ENCODE data around the gene CHIA. TPM values are rescaled to one million over a fixed set of nuclear protein-coding genes. Genes with fewer than 3 reads are reported as not detected.

CHIA gene
- total and polyA plus RNA-seq, 2 of the 13 experiments (the other 11 are each of a cell fraction or from before 2014, with no cell fraction given): not detected

DNA sequence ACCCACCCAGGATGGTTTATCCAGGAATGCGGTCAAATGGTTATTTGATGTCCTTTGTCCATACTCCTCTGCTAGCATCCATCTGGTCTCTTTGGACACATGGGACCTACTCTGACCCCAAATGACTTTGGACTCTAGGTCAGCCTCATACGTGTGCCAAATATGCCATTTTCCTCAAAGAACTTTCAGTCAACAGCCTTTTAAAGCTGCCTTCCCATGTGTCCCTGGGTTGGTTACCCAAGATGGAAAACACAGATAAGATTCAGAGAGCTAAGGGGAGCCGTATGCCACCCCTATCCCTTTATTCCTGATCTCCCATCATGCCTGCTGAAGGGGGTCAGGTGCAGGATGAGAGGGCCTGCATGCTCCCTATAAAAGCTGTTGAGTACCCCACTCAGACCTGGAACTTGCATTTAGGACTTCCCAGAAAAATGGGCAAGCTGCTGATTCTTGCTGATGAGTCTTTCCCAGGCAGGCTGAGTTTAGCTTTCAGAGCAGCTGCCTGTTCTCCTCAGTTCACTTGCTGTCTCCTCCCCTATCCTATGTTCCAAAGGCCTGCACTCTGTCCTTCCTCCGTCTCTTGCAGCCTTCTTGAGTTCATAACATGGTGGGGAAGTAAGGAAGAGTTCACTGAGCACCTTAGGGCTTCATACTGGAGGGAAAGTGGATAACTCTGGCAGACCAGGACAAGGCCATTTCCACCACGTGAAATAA lies 43.4 kb upstream of the CHIA start (continued):
- TF ChIP-seq ZNF780A (CRISPR knock-in tag; IDR thresholded peaks at IDR 0.05) (no peak), POLR2AphosphoS2 (IDR thresholded peaks at IDR 0.05; ENCODE audit: low read depth, low read length) (no peak), NR2F6 (IDR thresholded peaks at IDR 0.05) (peak; percentile 59; the same call in 1 of the 2 replicates), NR2F6 (CRISPR knock-in tag; IDR thresholded peaks at IDR 0.05) (peak; percentile 81; the same call in 1 of the 2 replicates), SNAPC2 (CRISPR knock-in tag; IDR thresholded peaks at IDR 0.05) (no peak), MBNL3 (CRISPR knock-in tag; conservative IDR thresholded peaks at IDR 0.05) (no peak), TFAP4 (IDR thresholded peaks at IDR 0.05; ENCODE audit: borderline replicate concordance, low read depth) (peak; percentile 62; the same call in 1 of the 2 replicates), ZNF484 (CRISPR knock-in tag; IDR thresholded peaks at IDR 0.05; ENCODE audit: borderline replicate concordance, low read depth) (no peak), KDM4B (CRISPR knock-in tag; IDR thresholded peaks at IDR 0.05) (no peak), PAX8 (CRISPR knock-in tag; IDR thresholded peaks at IDR 0.05; ENCODE audit: borderline replicate concordance) (no peak), ZNF784 (CRISPR knock-in tag; IDR thresholded peaks at IDR 0.05; ENCODE audit: borderline replicate concordance) (no peak), EP300 (IDR thresholded peaks at IDR 0.05; ENCODE audit: low read depth in 2 of 2, low read length in 2 of 2) (peak in 1 of 2 experiments; percentile 66; a peak in 2 of 4 replicates), EP300 (CRISPR knock-in tag; IDR thresholded peaks at IDR 0.05; ENCODE audit: borderline replicate concordance) (no peak), MXD1 (CRISPR knock-in tag; IDR thresholded peaks at IDR 0.05) (no peak), MEF2D (CRISPR knock-in tag; IDR thresholded peaks at IDR 0.05) (peak; percentile 69; the same call in 1 of the 2 replicates), ZNF674 (CRISPR knock-in tag; IDR thresholded peaks at IDR 0.05; ENCODE audit: low read depth) (no peak), RBM22 (optimal IDR thresholded peaks at IDR 0.05; ENCODE audit: low read length) (no peak), UBTF (CRISPR knock-in tag; IDR thresholded peaks at IDR 0.05) (no peak), ZMAT5 (CRISPR knock-in tag; IDR thresholded peaks at IDR 0.05; ENCODE audit: borderline replicate concordance, low read depth) (no peak), ZNF563 (CRISPR knock-in tag; IDR thresholded peaks at IDR 0.05) (no peak)
- TF ChIP-seq, protein P1, sequence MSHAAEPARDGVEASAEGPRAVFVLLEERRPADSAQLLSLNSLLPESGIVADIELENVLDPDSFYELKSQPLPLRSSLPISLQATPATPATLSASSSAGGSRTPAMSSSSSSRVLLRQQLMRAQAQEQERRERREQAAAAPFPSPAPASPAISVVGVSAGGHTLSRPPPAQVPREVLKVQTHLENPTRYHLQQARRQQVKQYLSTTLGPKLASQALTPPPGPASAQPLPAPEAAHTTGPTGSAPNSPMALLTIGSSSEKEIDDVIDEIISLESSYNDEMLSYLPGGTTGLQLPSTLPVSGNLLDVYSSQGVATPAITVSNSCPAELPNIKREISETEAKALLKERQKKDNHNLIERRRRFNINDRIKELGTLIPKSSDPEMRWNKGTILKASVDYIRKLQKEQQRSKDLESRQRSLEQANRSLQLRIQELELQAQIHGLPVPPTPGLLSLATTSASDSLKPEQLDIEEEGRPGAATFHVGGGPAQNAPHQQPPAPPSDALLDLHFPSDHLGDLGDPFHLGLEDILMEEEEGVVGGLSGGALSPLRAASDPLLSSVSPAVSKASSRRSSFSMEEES (CRISPR knock-in tag; IDR thresholded peaks at IDR 0.05): 0 out of 2 replicates have a peak, but pooled peaks have one; percentile 26

All from HepG2 (cell line).